ENCODE data around the gene TMEM150B. TPM values are rescaled to one million over a fixed set of nuclear protein-coding genes. Genes with fewer than 3 reads are reported as not detected.

The TMEM150B gene
- total and polyA plus RNA-seq, 2 of the 13 experiments (the other 11 are each of a cell fraction or from before 2014, with no cell fraction given) = 1.3 to 1.8 TPM

DNA sequence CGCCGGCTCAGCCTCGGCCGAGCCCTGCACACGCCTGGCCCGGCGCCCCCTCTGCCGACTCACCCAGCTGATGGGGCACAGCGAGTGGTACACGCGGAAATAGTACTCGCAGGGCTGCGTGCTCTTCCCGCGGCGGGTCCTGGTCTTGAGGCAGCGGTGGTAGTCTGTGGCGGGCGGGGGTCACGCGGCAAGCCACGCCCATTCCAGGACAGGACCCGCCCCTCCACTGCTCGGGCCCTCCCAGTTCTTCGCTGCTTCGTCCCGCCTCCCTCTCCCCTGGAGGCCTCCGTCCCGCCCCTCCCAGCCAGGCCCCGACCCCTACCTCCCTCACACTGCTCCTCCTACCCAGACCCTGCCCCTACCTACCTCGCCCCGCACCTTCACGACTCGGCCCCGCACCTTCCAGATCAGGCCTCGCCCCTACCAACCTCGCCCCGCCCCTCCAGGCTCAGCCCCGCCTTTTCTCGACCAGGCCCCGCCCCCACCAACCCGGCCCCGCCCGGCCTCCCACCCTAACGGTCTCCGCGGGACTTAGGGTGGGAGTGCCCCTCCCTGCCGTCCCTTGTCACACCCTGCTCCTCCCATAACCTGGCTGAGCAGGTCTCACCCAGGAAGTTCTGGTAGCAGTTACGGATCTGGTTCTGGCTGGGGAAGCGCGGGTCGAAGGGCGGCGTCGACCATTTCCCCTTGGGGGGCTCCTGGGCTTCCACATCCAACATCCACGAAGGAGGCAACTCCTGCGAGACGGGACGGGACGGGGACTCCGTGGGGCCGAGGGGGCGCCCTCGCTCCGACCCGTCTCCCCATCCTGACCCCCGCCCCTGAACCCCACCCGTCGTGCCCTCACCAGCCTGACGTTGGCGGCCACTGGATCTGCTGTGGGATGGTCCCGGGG lies 28.9 kb upstream of the TMEM150B start (continued):
- TF ChIP-seq, protein P1, sequence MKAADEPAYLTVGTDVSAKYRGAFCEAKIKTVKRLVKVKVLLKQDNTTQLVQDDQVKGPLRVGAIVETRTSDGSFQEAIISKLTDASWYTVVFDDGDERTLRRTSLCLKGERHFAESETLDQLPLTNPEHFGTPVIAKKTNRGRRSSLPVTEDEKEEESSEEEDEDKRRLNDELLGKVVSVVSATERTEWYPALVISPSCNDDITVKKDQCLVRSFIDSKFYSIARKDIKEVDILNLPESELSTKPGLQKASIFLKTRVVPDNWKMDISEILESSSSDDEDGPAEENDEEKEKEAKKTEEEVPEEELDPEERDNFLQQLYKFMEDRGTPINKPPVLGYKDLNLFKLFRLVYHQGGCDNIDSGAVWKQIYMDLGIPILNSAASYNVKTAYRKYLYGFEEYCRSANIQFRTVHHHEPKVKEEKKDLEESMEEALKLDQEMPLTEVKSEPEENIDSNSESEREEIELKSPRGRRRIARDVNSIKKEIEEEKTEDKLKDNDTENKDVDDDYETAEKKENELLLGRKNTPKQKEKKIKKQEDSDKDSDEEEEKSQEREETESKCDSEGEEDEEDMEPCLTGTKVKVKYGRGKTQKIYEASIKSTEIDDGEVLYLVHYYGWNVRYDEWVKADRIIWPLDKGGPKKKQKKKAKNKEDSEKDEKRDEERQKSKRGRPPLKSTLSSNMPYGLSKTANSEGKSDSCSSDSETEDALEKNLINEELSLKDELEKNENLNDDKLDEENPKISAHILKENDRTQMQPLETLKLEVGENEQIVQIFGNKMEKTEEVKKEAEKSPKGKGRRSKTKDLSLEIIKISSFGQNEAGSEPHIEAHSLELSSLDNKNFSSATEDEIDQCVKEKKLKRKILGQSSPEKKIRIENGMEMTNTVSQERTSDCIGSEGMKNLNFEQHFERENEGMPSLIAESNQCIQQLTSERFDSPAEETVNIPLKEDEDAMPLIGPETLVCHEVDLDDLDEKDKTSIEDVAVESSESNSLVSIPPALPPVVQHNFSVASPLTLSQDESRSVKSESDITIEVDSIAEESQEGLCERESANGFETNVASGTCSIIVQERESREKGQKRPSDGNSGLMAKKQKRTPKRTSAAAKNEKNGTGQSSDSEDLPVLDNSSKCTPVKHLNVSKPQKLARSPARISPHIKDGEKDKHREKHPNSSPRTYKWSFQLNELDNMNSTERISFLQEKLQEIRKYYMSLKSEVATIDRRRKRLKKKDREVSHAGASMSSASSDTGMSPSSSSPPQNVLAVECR (CRISPR knock-in tag; IDR thresholded peaks at IDR 0.05; ENCODE audit: borderline replicate concordance) = peak; percentile 45; the same call in 1 of the 2 replicates
- TF ChIP-seq, protein P2, sequence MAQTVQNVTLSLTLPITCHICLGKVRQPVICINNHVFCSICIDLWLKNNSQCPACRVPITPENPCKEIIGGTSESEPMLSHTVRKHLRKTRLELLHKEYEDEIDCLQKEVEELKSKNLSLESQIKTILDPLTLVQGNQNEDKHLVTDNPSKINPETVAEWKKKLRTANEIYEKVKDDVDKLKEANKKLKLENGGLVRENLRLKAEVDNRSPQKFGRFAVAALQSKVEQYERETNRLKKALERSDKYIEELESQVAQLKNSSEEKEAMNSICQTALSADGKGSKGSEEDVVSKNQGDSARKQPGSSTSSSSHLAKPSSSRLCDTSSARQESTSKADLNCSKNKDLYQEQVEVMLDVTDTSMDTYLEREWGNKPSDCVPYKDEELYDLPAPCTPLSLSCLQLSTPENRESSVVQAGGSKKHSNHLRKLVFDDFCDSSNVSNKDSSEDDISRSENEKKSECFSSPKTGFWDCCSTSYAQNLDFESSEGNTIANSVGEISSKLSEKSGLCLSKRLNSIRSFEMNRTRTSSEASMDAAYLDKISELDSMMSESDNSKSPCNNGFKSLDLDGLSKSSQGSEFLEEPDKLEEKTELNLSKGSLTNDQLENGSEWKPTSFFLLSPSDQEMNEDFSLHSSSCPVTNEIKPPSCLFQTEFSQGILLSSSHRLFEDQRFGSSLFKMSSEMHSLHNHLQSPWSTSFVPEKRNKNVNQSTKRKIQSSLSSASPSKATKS (CRISPR knock-in tag; IDR thresholded peaks at IDR 0.05) = no peak
- TF ChIP-seq, protein P3, sequence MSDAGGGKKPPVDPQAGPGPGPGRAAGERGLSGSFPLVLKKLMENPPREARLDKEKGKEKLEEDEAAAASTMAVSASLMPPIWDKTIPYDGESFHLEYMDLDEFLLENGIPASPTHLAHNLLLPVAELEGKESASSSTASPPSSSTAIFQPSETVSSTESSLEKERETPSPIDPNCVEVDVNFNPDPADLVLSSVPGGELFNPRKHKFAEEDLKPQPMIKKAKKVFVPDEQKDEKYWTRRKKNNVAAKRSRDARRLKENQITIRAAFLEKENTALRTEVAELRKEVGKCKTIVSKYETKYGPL (CRISPR knock-in tag; IDR thresholded peaks at IDR 0.05) = no peak
- TF ChIP-seq, protein P4, sequence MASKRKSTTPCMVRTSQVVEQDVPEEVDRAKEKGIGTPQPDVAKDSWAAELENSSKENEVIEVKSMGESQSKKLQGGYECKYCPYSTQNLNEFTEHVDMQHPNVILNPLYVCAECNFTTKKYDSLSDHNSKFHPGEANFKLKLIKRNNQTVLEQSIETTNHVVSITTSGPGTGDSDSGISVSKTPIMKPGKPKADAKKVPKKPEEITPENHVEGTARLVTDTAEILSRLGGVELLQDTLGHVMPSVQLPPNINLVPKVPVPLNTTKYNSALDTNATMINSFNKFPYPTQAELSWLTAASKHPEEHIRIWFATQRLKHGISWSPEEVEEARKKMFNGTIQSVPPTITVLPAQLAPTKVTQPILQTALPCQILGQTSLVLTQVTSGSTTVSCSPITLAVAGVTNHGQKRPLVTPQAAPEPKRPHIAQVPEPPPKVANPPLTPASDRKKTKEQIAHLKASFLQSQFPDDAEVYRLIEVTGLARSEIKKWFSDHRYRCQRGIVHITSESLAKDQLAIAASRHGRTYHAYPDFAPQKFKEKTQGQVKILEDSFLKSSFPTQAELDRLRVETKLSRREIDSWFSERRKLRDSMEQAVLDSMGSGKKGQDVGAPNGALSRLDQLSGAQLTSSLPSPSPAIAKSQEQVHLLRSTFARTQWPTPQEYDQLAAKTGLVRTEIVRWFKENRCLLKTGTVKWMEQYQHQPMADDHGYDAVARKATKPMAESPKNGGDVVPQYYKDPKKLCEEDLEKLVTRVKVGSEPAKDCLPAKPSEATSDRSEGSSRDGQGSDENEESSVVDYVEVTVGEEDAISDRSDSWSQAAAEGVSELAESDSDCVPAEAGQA (IDR thresholded peaks at IDR 0.05; ENCODE audit: low read depth) = no peak
- TF ChIP-seq, protein P4 (CRISPR knock-in tag; IDR thresholded peaks at IDR 0.05; ENCODE audit: borderline replicate concordance) = no peak
- no peak for TF ChIP-seq ZNF841 (CRISPR knock-in tag; IDR thresholded peaks at IDR 0.05; ENCODE audit: borderline replicate concordance)
- no peak for TF ChIP-seq ZNF329 (CRISPR knock-in tag; IDR thresholded peaks at IDR 0.05; ENCODE audit: low read depth)
- TF ChIP-seq, protein P5, sequence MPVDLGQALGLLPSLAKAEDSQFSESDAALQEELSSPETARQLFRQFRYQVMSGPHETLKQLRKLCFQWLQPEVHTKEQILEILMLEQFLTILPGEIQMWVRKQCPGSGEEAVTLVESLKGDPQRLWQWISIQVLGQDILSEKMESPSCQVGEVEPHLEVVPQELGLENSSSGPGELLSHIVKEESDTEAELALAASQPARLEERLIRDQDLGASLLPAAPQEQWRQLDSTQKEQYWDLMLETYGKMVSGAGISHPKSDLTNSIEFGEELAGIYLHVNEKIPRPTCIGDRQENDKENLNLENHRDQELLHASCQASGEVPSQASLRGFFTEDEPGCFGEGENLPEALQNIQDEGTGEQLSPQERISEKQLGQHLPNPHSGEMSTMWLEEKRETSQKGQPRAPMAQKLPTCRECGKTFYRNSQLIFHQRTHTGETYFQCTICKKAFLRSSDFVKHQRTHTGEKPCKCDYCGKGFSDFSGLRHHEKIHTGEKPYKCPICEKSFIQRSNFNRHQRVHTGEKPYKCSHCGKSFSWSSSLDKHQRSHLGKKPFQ (CRISPR knock-in tag; IDR thresholded peaks at IDR 0.05; ENCODE audit: insufficient replicate concordance) = no peak
- TF ChIP-seq ZFY (CRISPR knock-in tag; IDR thresholded peaks at IDR 0.05) = 0 out of 2 replicates have a peak, but pooled peaks have one; percentile 15
- no peak for TF ChIP-seq SNAPC2 (CRISPR knock-in tag; IDR thresholded peaks at IDR 0.05)
- TF ChIP-seq ZNF629 (CRISPR knock-in tag; conservative IDR thresholded peaks at IDR 0.05) = no peak
- no peak for TF ChIP-seq PCBP2 (optimal IDR thresholded peaks at IDR 0.05; ENCODE audit: low read depth, low read length, poor library complexity, severe bottlenecking)

Data from HepG2 (cell line).